Stomach (tissue), 4 donors: ENCODE measurements around the gene F5.

Source experiments
- POLR2A ChIP-seq, 4 donors: fragments of 450-650 bp; IDR thresholded peaks; one replicate each; pipeline ENCODE4 v1.6.1; 2016; ENCODE audit warnings: antibody characterized with exemption in 4 of 4, control low read depth in 2 of 4, mild to moderate bottlenecking in 1 of 4, moderate library complexity in 1 of 4
- POLR2AphosphoS5 ChIP-seq, 3 donors: sonication (generic); formaldehyde crosslinking; IDR thresholded peaks; one replicate each; pipeline ENCODE4 v1.6.1; 2016; ENCODE audit warnings: antibody characterized with exemption in 3 of 3
- TF ChIP-seq, protein P1 (sequence below), 7 experiments: fragments of 450-650 bp in 4 of 7; fragments of 200-600 bp in 3 of 7; sonication (generic) in 3 of 7; IDR thresholded peaks; one replicate each; pipeline ENCODE4 v1.5.1; 2016 to 2019; ENCODE audit warnings: antibody characterized with exemption in 7 of 7, control low read depth in 2 of 7, mild to moderate bottlenecking in 1 of 7

DNA sequence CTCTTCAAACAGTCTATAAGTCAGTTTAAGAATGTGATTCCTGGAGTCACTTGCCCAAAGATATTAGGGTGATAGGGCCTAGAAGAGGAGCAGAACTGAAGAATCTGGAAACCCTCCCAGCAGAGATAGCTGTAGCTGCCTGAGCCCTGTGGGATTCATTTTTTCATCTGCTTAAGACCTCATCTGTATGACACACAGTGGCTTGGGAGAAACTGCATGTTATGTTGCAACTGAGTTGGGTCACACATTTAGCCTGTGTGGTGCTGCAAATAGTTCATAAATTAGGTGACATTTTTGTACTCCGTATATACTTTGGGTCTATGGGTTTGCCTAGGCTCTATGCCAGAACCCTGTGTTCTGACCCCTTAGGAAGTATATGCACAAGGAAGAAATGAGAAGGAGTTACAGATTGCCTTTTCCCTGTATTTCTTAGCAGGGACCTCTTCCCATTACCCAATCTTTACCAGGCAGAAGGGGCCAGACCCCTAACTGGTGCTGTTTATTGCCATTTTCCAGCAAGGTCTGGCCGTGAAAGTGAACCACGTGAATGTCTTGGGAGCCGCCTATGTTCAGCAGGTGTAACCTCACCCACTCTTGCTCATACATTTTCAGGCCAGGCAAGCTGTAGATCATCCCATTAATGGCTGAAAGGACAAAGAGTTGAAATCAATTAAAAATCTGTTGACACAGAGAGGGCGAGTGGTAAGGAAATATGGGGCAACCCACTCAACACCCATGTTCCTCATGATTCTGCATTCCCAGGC is 58.6 kb downstream of the F5 start:
- TF ChIP-seq POLR2AphosphoS5 (IDR thresholded peaks at IDR 0.05) = no peak
- TF ChIP-seq, protein P1, sequence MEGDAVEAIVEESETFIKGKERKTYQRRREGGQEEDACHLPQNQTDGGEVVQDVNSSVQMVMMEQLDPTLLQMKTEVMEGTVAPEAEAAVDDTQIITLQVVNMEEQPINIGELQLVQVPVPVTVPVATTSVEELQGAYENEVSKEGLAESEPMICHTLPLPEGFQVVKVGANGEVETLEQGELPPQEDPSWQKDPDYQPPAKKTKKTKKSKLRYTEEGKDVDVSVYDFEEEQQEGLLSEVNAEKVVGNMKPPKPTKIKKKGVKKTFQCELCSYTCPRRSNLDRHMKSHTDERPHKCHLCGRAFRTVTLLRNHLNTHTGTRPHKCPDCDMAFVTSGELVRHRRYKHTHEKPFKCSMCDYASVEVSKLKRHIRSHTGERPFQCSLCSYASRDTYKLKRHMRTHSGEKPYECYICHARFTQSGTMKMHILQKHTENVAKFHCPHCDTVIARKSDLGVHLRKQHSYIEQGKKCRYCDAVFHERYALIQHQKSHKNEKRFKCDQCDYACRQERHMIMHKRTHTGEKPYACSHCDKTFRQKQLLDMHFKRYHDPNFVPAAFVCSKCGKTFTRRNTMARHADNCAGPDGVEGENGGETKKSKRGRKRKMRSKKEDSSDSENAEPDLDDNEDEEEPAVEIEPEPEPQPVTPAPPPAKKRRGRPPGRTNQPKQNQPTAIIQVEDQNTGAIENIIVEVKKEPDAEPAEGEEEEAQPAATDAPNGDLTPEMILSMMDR (IDR thresholded peaks at IDR 0.05) = no peak
- TF ChIP-seq POLR2A (IDR thresholded peaks at IDR 0.05) = no peak
